H9 (cell line): Measurements from ENCODE around the gene DEGS2. TPM values are rescaled to one million over a fixed set of nuclear protein-coding genes. Genes with fewer than 3 reads are reported as not detected.

Source experiments
- DNase-seq: peaks from one replicate; pipeline ENCODE4 v3.0.0-alpha.2; 2017
- H2AFZ ChIP-seq: one replicate; pipeline ENCODE4 v1.6.1; 2013; ENCODE audit warnings: mild to moderate bottlenecking, low read length, control low read depth, moderate library complexity
- H2AK5ac ChIP-seq: 2 replicates; pipeline ENCODE4 v1.6.1; 2013; ENCODE audit warnings: low read length, control low read depth, mixed read lengths; ENCODE audit not compliant: insufficient read length
- H2BK120ac ChIP-seq: one replicate; pipeline ENCODE4 v1.6.1; 2013; ENCODE audit warnings: low read depth, mild to moderate bottlenecking, low read length, control low read depth, inconsistent platforms; ENCODE audit not compliant: poor library complexity, severe bottlenecking
- H2BK12ac ChIP-seq: 2 replicates; pipeline ENCODE4 v1.6.1; 2013; ENCODE audit warnings: low read length, control low read depth, mixed read lengths, low read depth; ENCODE audit not compliant: insufficient read length
- H2BK15ac ChIP-seq: 2 replicates; pipeline ENCODE4 v1.6.1; 2013; ENCODE audit warnings: low read depth, low read length, control low read depth
- H2BK20ac ChIP-seq: one replicate; pipeline ENCODE4 v1.6.1; 2013; ENCODE audit warnings: low read depth, mild to moderate bottlenecking, low read length, control low read depth, inconsistent platforms; ENCODE audit not compliant: poor library complexity, severe bottlenecking
- H2BK5ac ChIP-seq: 2 replicates; pipeline ENCODE4 v1.6.1; 2013; ENCODE audit warnings: low read length, control low read depth, mixed read lengths; ENCODE audit not compliant: insufficient read length
- H3K14ac ChIP-seq: 2 replicates; pipeline ENCODE4 v1.6.1; 2013; ENCODE audit warnings: low read length, control low read depth; ENCODE audit not compliant: insufficient read depth
- H3K18ac ChIP-seq: 2 replicates; pipeline ENCODE4 v1.6.1; 2013; ENCODE audit warnings: low read depth, mild to moderate bottlenecking, mixed read lengths, low read length, control low read depth; ENCODE audit not compliant: insufficient read length
- H3K23ac ChIP-seq: 2 replicates; pipeline ENCODE4 v1.6.1; 2013; ENCODE audit warnings: low read length, control low read depth, mixed read lengths, low read depth; ENCODE audit not compliant: insufficient read length
- H3K23me2 ChIP-seq: 2 replicates; pipeline ENCODE4 v1.6.1; 2013; ENCODE audit warnings: low read depth, mild to moderate bottlenecking, mixed read lengths, low read length, control low read depth; ENCODE audit not compliant: insufficient read length, poor library complexity, severe bottlenecking
- H3K27ac ChIP-seq: 2 replicates; pipeline ENCODE4 v1.5.1; 2013; ENCODE audit warnings: low read length, control low read depth, mixed read lengths, low read depth; ENCODE audit not compliant: insufficient read length
- H3K27me3 ChIP-seq: 2 replicates; pipeline ENCODE4 v1.6.1; 2013; ENCODE audit warnings: low read length, control low read depth, inconsistent platforms; ENCODE audit not compliant: insufficient read depth
- H3K4ac ChIP-seq: 2 replicates; pipeline ENCODE4 v1.6.1; 2013; ENCODE audit warnings: low read depth, mild to moderate bottlenecking, control low read depth, inconsistent platforms, low read length, moderate library complexity
- H3K4me1 ChIP-seq: 2 replicates; pipeline ENCODE4 v1.6.1; 2013; ENCODE audit warnings: low read length, control low read depth, inconsistent platforms; ENCODE audit not compliant: insufficient read depth
- H3K4me2 ChIP-seq: 2 replicates; pipeline ENCODE4 v1.6.1; 2013; ENCODE audit warnings: low read length, control low read depth, mixed read lengths; ENCODE audit not compliant: insufficient read length, insufficient read depth
- H3K56ac ChIP-seq: 2 replicates; pipeline ENCODE4 v1.6.1; 2013; ENCODE audit warnings: low read depth, mild to moderate bottlenecking, mixed read lengths, low read length, control low read depth; ENCODE audit not compliant: insufficient read length
- H3K79me1 ChIP-seq: 2 replicates; pipeline ENCODE4 v1.6.1; 2013; ENCODE audit warnings: low read depth, mild to moderate bottlenecking, moderate library complexity, low read length, control low read depth, inconsistent platforms; ENCODE audit not compliant: insufficient read depth, poor library complexity, severe bottlenecking
- H3K79me2 ChIP-seq: 2 replicates; pipeline ENCODE4 v1.6.1; 2013; ENCODE audit warnings: low read length, control low read depth, inconsistent platforms; ENCODE audit not compliant: insufficient read depth
- H3K9ac ChIP-seq: 2 replicates; pipeline ENCODE4 v1.6.1; 2013; ENCODE audit warnings: low read length, control low read depth, mixed read lengths; ENCODE audit not compliant: insufficient read length; ENCODE audit errors: extremely low read depth
- H3K9me3 ChIP-seq: one replicate; pipeline ENCODE4 v1.6.1; 2013; ENCODE audit warnings: low read depth, low read length, inconsistent platforms; ENCODE audit not compliant: control insufficient read depth
- H3T11ph ChIP-seq: one replicate; pipeline ENCODE4 v1.6.1; 2013; ENCODE audit warnings: mild to moderate bottlenecking, low read length, control low read depth, inconsistent platforms
- H4K20me1 ChIP-seq: one replicate; pipeline ENCODE4 v1.6.1; 2013; ENCODE audit not compliant: control insufficient read depth, insufficient read length, insufficient read depth
- H4K5ac ChIP-seq: 2 replicates; pipeline ENCODE4 v1.6.1; 2013; ENCODE audit warnings: low read depth, mild to moderate bottlenecking, mixed read lengths, low read length, control low read depth; ENCODE audit not compliant: insufficient read length
- H4K8ac ChIP-seq: replicated peaks from 2 replicates; pipeline ENCODE4 v1.6.1; 2013; ENCODE audit warnings: low read length, control low read depth, mixed read lengths, low read depth; ENCODE audit not compliant: insufficient read length
- H4K91ac ChIP-seq: 2 replicates; pipeline ENCODE4 v1.6.1; 2013; ENCODE audit warnings: low read depth, mild to moderate bottlenecking, moderate library complexity, mixed read lengths, low read length, control low read depth; ENCODE audit not compliant: insufficient read length
- H3K27ac Mint-ChIP-seq, 3 experiments: 2 replicates in 2 of 3; 3 replicates in 1 of 3; pipeline ENCODE4 v1.8.0; 2020 to 2021; ENCODE audit warnings: mixed read lengths in 3 of 3, mild to moderate bottlenecking in 1 of 3, moderate library complexity in 1 of 3
- H3K27me3 Mint-ChIP-seq: 2 replicates; pipeline ENCODE4 v1.8.0; 2021; ENCODE audit warnings: low read depth, mild to moderate bottlenecking, moderate library complexity, mixed read lengths
- H3K36me3 Mint-ChIP-seq, 3 experiments: 2 replicates in 2 of 3; 3 replicates in 1 of 3; pipeline ENCODE4 v1.8.0; 2020 to 2021; ENCODE audit warnings: low read depth in 3 of 3, mixed read lengths in 3 of 3; ENCODE audit not compliant: insufficient read depth in 1 of 3
- H3K4me1 Mint-ChIP-seq, 2 experiments: 2 replicates each; pipeline ENCODE4 v1.8.0; 2020; ENCODE audit warnings: mixed read lengths in 2 of 2
- H3K4me3 Mint-ChIP-seq, 2 experiments: 2 replicates in 1 of 2; 3 replicates in 1 of 2; pipeline ENCODE4 v1.8.0; 2020 to 2021; ENCODE audit warnings: mild to moderate bottlenecking in 2 of 2, mixed read lengths in 2 of 2, moderate library complexity in 1 of 2
- H3K9me3 Mint-ChIP-seq, 2 experiments: 2 replicates in 1 of 2; 3 replicates in 1 of 2; pipeline ENCODE4 v1.8.0; 2020; ENCODE audit warnings: mild to moderate bottlenecking in 2 of 2, mixed read lengths in 2 of 2, moderate library complexity in 1 of 2
- WGBS: extraction: QIAGEN DNeasy Blood & Tissue Kit; methylation state at CpG from one replicate; pipeline ENCODE4 v1.1.7; 2013; ENCODE audit warnings: missing lambda C conversion rate, low lambda C conversion rate, mixed read lengths; ENCODE audit not compliant: insufficient read length; ENCODE audit errors: extremely low coverage; 5-methylcytosine and 5-hydroxymethylcytosine counted together
- total RNA-seq: library from RNA; stranded (reverse); gene quantifications from 2 replicates; pipeline ENCODE4 v1.2.1, GENCODE V29; 2021
- TF ChIP-seq, protein P1 (sequence below): fragments of 200-600 bp; sonication (generic); conservative IDR thresholded peaks from 3 replicates; pipeline ENCODE4 v1.8.0; 2021; ENCODE audit warnings: antibody characterized with exemption, mild to moderate bottlenecking

The DEGS2 gene
- total RNA-seq, 1 experiment from 2014 or later = 0.72 TPM

DNA sequence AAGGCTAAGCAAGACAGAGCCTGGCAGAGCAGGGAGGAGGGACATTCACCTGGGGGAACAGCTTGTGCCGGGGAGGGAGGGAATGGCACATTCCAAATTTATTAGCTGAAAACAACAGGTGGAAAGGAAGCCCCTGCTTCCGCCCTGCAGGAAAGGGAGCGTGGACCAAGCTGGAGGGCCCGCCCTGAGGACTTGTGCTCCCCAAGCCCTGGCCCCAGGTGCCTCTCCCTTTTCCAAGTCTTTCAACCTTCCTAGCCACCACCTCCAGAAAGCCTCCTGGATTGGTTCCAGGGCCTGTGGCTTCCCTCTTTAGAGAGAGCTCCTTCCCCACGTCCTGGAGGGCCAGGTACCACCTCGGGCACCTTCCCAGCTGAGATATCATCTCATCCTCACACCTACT, 2.7 kb downstream of the DEGS2 start:
- Histone ChIP-seq H3T11ph (no peak overlapping the region), H3K79me1 (no peaks in the 10 kb centered on the region), H3K18ac (no peak overlapping the region), H2BK20ac (no peak overlapping the region), H4K8ac (no peak overlapping the region), H3K23ac (no peak overlapping the region), H3K4ac (no peak overlapping the region), H3K27ac (no peak overlapping the region), H3K4me1 (no peaks in the 10 kb centered on the region; the same call in 1 of the 2 replicates), H3K79me2 (no peaks in the 10 kb centered on the region), H2AFZ (no peak overlapping the region), H4K5ac (no peak overlapping the region), H3K56ac (no peak overlapping the region), H3K9me3 (no peaks in the 10 kb centered on the region), H3K9ac (no peak overlapping the region), H2BK15ac (no peak overlapping the region), H2BK120ac (no peak overlapping the region), H3K27me3 (peaks cover 21% of the 10 kb centered on the region), H3K14ac (no peak overlapping the region), H2BK5ac (no peak overlapping the region), H2BK12ac (no peak overlapping the region), H3K4me2 (no peak overlapping the region), H4K20me1 (no peaks in the 10 kb centered on the region), H4K91ac (no peak overlapping the region), H3K23me2 (peaks cover 3% of the 10 kb centered on the region), H2AK5ac (no peak overlapping the region)
- TF ChIP-seq, protein P1, sequence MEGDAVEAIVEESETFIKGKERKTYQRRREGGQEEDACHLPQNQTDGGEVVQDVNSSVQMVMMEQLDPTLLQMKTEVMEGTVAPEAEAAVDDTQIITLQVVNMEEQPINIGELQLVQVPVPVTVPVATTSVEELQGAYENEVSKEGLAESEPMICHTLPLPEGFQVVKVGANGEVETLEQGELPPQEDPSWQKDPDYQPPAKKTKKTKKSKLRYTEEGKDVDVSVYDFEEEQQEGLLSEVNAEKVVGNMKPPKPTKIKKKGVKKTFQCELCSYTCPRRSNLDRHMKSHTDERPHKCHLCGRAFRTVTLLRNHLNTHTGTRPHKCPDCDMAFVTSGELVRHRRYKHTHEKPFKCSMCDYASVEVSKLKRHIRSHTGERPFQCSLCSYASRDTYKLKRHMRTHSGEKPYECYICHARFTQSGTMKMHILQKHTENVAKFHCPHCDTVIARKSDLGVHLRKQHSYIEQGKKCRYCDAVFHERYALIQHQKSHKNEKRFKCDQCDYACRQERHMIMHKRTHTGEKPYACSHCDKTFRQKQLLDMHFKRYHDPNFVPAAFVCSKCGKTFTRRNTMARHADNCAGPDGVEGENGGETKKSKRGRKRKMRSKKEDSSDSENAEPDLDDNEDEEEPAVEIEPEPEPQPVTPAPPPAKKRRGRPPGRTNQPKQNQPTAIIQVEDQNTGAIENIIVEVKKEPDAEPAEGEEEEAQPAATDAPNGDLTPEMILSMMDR = no peak
- peaks cover 5 to 20% of the 10 kb centered on the region in 2 experiments for H3K4me1 Mint-ChIP-seq
- H3K36me3 Mint-ChIP-seq = peaks cover 0 to 3% (median 0%) of the 10 kb centered on the region in 3 experiments; a peak in 2 of 7 replicates
- DNase-seq = no peak
- H3K27me3 Mint-ChIP-seq = peaks cover 74% of the 10 kb centered on the region
- no peak overlapping the region for H3K27ac Mint-ChIP-seq
- H3K9me3 Mint-ChIP-seq = peaks cover 6% of the 10 kb centered on the region in 2 experiments; a peak in 4 of 5 replicates
- no CpG with 5 or more reads among the region's 6 CpGs for WGBS
- H3K4me3 Mint-ChIP-seq = no peak overlapping the region; a peak in 1 of 5 replicates
